Coronary artery (tissue), 2 donors: ENCODE data around the gene NHERF2.

ENCODE experiments used
- DNase-seq: peaks from one replicate; pipeline ENCODE4 v3.0.0-alpha.2; 2017; ENCODE audit warnings: low spot score
- H3K27ac ChIP-seq, 2 donors: fragments of 200-600 bp; sonication (generic); one replicate each; pipeline ENCODE4 v1.5.1; 2016 to 2019
- H3K4me3 ChIP-seq: fragments of 200-600 bp; sonication (generic); 2 replicates; pipeline ENCODE4 v1.5.1; 2016; ENCODE audit warnings: mild to moderate bottlenecking, moderate library complexity
- TF ChIP-seq, protein P1 (sequence below): fragments of 200-600 bp; sonication (generic); IDR thresholded peaks from one replicate; pipeline ENCODE4 v1.5.1; 2019; ENCODE audit warnings: antibody characterized with exemption

Gene NHERF2

GRCh38 chr16:2040041-2040786, 13.5 kb downstream of the NHERF2 start:
- no peak for DNase-seq
- Histone ChIP-seq H3K27ac (peak overlapping the region in 1 of 2 donors; percentile 97), H3K4me3 (no peak overlapping the region)
- TF ChIP-seq, protein P1, sequence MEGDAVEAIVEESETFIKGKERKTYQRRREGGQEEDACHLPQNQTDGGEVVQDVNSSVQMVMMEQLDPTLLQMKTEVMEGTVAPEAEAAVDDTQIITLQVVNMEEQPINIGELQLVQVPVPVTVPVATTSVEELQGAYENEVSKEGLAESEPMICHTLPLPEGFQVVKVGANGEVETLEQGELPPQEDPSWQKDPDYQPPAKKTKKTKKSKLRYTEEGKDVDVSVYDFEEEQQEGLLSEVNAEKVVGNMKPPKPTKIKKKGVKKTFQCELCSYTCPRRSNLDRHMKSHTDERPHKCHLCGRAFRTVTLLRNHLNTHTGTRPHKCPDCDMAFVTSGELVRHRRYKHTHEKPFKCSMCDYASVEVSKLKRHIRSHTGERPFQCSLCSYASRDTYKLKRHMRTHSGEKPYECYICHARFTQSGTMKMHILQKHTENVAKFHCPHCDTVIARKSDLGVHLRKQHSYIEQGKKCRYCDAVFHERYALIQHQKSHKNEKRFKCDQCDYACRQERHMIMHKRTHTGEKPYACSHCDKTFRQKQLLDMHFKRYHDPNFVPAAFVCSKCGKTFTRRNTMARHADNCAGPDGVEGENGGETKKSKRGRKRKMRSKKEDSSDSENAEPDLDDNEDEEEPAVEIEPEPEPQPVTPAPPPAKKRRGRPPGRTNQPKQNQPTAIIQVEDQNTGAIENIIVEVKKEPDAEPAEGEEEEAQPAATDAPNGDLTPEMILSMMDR, result no peak

DNA sequence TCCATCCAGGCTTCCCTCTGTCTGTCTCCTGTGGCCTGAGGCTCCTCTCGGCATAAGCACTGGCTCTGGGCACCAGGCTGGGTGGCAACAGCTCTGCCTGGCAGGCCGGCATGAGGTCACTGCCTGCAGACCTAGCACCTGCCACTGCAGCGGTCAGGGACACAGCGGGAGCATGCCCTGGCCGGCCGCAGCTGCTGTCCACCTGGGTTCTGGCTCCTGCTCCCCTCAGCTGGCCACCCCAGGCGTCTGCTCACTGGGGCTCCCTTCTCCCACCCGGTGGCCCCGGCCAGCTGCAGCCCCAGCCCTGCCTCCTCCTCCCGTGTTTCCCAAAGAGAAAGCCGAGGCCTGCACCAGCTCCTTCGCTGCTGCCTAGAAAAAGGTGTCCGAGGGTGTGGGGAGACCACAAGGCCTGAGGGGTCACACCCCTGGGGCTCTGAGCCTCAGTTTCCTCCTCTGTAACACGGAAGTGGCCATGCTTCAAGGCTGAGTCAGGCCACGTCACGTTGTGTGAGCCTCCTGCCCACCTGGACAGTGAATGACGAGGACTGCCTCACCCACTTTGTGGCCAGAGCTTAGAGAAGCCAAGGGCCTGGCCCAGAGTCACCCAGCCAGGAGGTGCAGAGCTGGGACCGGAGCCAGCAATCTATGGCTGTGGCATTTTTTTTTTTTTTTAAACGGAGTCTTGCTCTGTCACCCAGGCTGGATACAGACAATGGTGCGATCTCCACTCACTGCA, 14.3 kb downstream of the NHERF2 start:
- TF ChIP-seq, protein P1, result no peak
- DNase-seq, result no peak
- H3K27ac ChIP-seq, result peak overlapping the region in 1 of 2 donors; percentile 97

DNA sequence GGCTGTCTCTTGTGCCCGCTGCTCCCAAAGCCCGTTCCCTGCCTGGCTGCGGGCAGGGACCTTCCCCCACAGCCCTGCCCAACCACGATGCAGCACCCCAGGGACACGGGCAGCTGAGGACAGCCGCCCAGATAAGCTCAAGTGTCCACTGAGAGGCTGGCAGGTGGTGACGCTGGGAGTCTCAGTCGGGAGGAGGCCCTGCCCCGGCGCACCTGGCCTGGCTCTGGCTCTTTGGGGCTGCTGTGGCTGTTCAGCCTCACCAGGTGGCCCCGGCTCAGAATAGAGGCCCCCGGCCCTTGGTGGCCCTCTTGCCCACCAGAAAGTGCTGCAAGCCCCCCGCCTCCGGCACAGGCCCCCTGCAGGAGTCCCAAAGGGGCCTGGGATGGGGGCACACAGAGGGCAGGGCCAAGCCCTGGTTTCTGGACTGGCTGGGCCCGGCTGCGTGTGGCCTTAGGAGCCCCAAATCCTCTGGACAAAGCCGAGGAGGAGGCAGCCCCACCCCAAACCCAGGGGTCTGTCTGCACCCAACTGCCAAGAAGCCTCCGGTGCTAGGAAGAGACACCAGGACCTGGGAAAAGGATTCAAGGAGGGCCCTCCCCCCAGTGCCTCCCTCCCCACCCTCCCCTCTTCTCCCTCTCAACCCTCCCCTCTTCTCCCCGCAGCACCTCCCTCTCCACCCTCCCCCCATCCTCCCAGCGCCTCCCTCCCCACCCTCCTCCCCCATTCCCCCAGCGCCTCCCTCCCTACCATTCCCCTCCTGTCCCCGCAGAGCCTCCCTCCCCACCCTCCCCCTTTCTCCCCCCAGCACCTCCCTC, 15.7 kb downstream of the NHERF2 start:
- H3K4me3 ChIP-seq, result no peak overlapping the region
- peak overlapping the region in 1 of 2 donors; percentile 28 for H3K27ac ChIP-seq
- DNase-seq, result no peak
- TF ChIP-seq, protein P1, result no peak

More for the DNA sequence above, 14.3 kb downstream of the NHERF2 start:
- H3K4me3 ChIP-seq, result no peak overlapping the region

DNA sequence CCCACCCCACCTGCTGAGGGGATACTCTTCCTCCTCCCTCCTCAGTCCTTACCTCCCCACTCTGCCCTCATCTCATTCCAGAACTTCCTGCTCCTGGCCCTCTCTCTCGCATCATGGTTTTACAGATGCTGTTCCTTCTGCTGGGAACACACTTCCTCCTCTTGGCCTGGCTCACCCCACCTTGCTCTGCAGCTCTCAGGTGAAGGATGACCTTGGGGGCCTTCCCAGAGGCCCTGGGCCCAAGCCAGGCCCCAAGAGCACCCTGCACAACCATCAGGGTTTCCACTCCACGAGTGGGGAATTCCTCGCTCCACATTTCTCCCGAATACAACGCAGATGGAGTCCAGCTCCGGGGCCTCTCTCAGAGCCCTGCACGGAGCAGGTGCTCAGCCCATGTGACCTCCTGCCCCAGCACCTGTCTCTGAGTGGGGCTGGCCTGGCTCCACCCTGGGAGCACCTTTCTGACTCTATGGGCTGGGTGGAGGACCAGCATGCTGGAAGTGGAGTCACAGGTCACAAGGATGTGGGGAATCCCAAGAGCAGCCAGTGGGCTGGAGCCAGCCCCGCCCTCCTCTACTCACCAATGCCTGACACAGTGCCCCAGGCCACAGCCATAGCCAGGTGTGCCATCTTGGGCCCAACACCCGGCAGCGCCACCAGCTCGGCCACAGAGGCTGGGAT, 16.4 kb downstream of the NHERF2 start:
- Histone ChIP-seq H3K27ac (peak overlapping the region in 1 of 2 donors; percentile 7), H3K4me3 (no peak overlapping the region)
- no peak for DNase-seq
- TF ChIP-seq, protein P1, result no peak

- TF ChIP-seq, protein P1, result no peak
- DNase-seq, result no peak
- Histone ChIP-seq H3K27ac (peak overlapping the region in 1 of 2 donors; percentile 7), H3K4me3 (peak overlapping the region; percentile 5)
Measured at GRCh38 chr16:2043667-2044451, 17.2 kb downstream of the NHERF2 start.

DNA sequence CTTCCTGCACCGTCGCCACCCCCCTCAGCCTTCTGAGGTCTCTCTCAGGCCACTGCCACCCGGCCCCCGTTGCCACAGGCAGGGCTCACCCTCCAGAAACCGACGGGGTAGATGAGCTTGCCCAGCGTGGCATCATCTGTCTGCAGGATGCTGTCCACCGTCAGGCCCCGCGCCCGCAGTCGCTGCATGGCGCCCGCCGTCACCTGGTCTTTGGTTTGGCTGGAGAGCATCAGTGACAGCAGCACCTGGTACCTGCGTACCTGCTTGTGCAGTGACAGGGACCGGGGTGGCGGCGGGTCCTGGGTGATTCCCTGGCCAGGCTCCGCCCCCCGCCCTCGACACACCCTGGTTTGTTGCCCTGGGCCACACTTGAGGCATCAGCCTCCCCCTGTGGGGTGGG, 17.8 kb downstream of the NHERF2 start:
- peak overlapping the region; percentile 5 for H3K4me3 ChIP-seq
- TF ChIP-seq, protein P1, result no peak
- peak overlapping the region in 1 of 2 donors; percentile 7 for H3K27ac ChIP-seq
- no peak for DNase-seq
